ENCODE data around the gene MMP14.

MMP14 gene

DNA sequence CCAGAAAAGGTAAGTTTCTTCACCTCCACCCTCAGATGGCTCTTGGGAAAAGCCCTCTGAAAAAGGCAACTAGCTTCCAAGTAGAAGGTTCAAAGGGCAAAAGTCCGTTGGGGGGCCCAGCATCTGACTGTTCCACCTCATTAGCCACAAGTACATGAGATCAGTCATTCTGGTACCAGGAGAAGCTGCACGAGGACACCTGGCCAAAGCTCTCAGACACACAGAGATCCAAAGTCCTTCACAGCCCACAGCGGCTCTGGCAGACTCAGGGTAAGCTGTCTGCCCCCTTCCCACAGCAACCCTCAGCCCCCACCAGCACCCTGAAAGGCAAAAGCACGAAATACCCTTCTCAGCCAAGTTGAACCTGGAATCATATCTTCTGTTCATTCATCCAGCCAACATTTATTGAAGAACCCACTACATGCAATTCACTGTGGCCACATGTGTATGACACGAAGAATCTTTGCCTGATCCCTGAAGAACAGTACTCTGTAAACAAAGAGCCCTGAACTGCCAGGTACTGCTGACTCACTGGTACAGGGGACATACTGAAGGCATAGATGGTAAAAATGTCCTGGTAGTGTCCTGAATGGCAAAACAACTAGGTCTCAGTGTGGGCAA lies 40.2 kb upstream of the MMP14 start:
- Histone ChIP-seq H3K27ac (ENCODE audit: low read length) (no peak overlapping the region), H3K36me3 (replicated peaks; ENCODE audit: insufficient read depth, low read length) (no peaks in the 10 kb centered on the region), H2AFZ (ENCODE audit: low read length) (no peak overlapping the region), H4K20me1 (ENCODE audit: insufficient read depth, low read length) (no peaks in the 10 kb centered on the region), H3K27me3 (replicated peaks; ENCODE audit: insufficient read depth, low read length) (no peaks in the 10 kb centered on the region), H3K9me2 (replicated peaks; ENCODE audit: insufficient read depth, low read length) (no peaks in the 10 kb centered on the region), H3K4me2 (ENCODE audit: low read depth, low read length) (no peak overlapping the region), H3F3A (ENCODE audit: insufficient read depth, low read length) (no peaks in the 10 kb centered on the region), H3K9ac (ENCODE audit: low read length) (no peak overlapping the region), H3K4me3 (ENCODE audit: low read length) (no peak overlapping the region), H3K4me1 (ENCODE audit: low read length) (no peaks in the 10 kb centered on the region), H3K79me2 (ENCODE audit: low read length) (no peaks in the 10 kb centered on the region), H3K9me3 (replicated peaks; ENCODE audit: insufficient read depth, low read length) (no peaks in the 10 kb centered on the region)
- TF ChIP-seq, protein P1, sequence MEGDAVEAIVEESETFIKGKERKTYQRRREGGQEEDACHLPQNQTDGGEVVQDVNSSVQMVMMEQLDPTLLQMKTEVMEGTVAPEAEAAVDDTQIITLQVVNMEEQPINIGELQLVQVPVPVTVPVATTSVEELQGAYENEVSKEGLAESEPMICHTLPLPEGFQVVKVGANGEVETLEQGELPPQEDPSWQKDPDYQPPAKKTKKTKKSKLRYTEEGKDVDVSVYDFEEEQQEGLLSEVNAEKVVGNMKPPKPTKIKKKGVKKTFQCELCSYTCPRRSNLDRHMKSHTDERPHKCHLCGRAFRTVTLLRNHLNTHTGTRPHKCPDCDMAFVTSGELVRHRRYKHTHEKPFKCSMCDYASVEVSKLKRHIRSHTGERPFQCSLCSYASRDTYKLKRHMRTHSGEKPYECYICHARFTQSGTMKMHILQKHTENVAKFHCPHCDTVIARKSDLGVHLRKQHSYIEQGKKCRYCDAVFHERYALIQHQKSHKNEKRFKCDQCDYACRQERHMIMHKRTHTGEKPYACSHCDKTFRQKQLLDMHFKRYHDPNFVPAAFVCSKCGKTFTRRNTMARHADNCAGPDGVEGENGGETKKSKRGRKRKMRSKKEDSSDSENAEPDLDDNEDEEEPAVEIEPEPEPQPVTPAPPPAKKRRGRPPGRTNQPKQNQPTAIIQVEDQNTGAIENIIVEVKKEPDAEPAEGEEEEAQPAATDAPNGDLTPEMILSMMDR (IDR thresholded peaks at IDR 0.05; ENCODE audit: low read length), result no peak
- no peak for TF ChIP-seq EZH2phosphoT487 (IDR thresholded peaks at IDR 0.05; ENCODE audit: low read length)
- TF ChIP-seq EZH2 (optimal IDR thresholded peaks at IDR 0.05; ENCODE audit: low read depth, low read length), result no peak
- no peak for DNase-seq

DNA sequence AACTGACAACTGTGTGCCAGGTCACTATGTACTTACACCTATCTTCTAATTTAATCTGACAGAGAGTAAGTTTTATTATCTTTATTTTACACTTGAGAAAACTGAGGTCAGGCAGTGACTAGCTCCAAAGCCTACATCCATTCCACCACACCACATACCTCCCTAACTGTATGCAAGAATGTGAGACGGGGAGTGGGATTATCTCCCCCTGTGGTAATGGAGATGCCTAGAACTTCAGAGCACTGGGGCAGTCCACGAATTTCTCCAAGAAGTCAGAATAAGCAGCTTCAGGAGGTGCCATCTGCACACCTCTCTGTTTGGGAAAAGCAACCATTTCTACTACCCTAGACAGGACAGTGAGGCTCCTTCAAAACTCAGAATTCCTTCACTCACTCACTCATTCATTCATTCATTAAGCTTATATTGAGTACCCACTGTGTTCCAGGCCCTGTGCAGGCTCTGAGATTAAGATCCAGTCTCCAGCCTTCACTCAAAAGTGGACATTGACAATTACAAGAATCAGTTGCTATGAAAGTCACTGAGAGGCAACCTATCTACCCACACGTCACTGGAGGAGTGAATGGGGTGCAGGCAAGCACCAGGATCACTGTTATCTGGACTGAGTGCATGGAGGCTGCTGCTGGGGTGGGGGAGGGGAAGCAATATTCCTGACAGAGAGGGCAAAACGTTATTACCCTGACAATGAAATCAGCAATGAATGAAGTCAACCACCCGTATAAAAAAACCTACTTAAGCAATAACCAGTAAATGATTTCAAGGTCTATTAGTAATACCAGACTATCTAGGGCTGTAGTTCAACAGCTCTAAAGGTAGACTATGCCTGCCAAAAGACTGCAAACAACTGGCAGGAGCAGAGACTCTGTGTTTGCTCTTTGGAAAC lies 39.1 kb upstream of the MMP14 start:
- TF ChIP-seq EZH2 (optimal IDR thresholded peaks at IDR 0.05; ENCODE audit: low read depth, low read length), result no peak
- TF ChIP-seq, protein P1 (IDR thresholded peaks at IDR 0.05; ENCODE audit: low read length), result no peak
- TF ChIP-seq EZH2phosphoT487 (IDR thresholded peaks at IDR 0.05; ENCODE audit: low read length), result no peak
- Histone ChIP-seq H3K9me2 (replicated peaks; ENCODE audit: insufficient read depth, low read length) (no peaks in the 10 kb centered on the region), H3K79me2 (ENCODE audit: low read length) (no peaks in the 10 kb centered on the region), H3K4me3 (ENCODE audit: low read length) (no peak overlapping the region), H3K4me1 (ENCODE audit: low read length) (no peaks in the 10 kb centered on the region), H3F3A (ENCODE audit: insufficient read depth, low read length) (no peaks in the 10 kb centered on the region), H3K4me2 (ENCODE audit: low read depth, low read length) (no peak overlapping the region), H3K9ac (ENCODE audit: low read length) (no peak overlapping the region), H3K27ac (ENCODE audit: low read length) (no peak overlapping the region), H3K36me3 (replicated peaks; ENCODE audit: insufficient read depth, low read length) (no peaks in the 10 kb centered on the region), H3K27me3 (replicated peaks; ENCODE audit: insufficient read depth, low read length) (no peaks in the 10 kb centered on the region), H2AFZ (ENCODE audit: low read length) (no peak overlapping the region), H4K20me1 (ENCODE audit: insufficient read depth, low read length) (no peaks in the 10 kb centered on the region), H3K9me3 (replicated peaks; ENCODE audit: insufficient read depth, low read length) (no peaks in the 10 kb centered on the region)
- DNase-seq, result no peak

DNA sequence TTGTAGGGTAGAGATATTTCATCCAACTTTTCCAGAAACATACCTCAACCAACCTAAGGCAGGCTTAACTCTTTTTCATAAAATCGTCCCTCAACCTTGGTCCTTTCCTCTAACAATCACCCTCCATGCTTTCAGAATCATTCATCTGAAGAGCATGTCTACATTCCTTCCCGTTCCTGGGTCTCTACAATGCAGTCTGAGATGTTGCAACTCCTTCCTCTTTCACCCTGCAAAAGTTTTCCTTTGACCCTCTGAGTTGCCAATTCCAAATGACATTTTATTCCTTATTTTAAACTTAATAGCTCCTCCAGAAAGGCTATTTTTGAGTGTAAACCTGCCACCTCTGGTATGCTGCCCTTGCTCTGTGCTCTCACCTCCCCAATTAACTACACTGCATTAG lies 37.9 kb upstream of the MMP14 start:
- Histone ChIP-seq H4K20me1 (ENCODE audit: insufficient read depth, low read length) (no peaks in the 10 kb centered on the region), H3K27me3 (replicated peaks; ENCODE audit: insufficient read depth, low read length) (no peaks in the 10 kb centered on the region), H3K36me3 (replicated peaks; ENCODE audit: insufficient read depth, low read length) (no peaks in the 10 kb centered on the region), H3K79me2 (ENCODE audit: low read length) (no peaks in the 10 kb centered on the region), H3K9me3 (replicated peaks; ENCODE audit: insufficient read depth, low read length) (no peaks in the 10 kb centered on the region), H3K4me1 (ENCODE audit: low read length) (no peaks in the 10 kb centered on the region), H3K4me2 (ENCODE audit: low read depth, low read length) (no peak overlapping the region), H3K4me3 (ENCODE audit: low read length) (no peak overlapping the region), H2AFZ (ENCODE audit: low read length) (no peak overlapping the region), H3K27ac (ENCODE audit: low read length) (no peak overlapping the region), H3F3A (ENCODE audit: insufficient read depth, low read length) (no peaks in the 10 kb centered on the region), H3K9me2 (replicated peaks; ENCODE audit: insufficient read depth, low read length) (no peaks in the 10 kb centered on the region), H3K9ac (ENCODE audit: low read length) (no peak overlapping the region)
- no peak for TF ChIP-seq EZH2 (optimal IDR thresholded peaks at IDR 0.05; ENCODE audit: low read depth, low read length)
- no peak for DNase-seq

DNA sequence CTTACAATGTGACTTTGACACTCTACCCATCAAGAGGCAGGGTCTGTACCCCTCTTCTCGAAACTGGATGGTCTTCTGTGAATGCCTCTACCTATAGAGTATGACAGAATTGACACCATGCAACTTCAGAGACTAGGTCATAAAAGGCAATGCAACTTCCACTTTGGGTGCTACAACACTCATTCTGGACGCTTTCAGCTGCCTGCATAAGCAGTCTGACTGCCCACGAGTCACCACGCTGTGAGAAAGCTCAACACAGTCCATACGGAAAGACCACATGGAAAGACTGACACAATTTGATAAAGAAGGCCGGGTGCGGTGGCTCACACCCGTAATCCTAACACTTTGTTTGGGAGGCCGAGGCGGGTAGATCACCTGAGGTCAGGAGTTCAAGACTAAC lies 36.0 kb upstream of the MMP14 start:
- H3K79me2 ChIP-seq (ENCODE audit: low read length), result no peaks in the 10 kb centered on the region
- no peak for TF ChIP-seq EZH2phosphoT487 (IDR thresholded peaks at IDR 0.05; ENCODE audit: low read length)
- TF ChIP-seq EZH2 (optimal IDR thresholded peaks at IDR 0.05; ENCODE audit: low read depth, low read length), result no peak
- TF ChIP-seq, protein P1 (IDR thresholded peaks at IDR 0.05; ENCODE audit: low read length), result no peak
- no peak overlapping the region for H3K27ac ChIP-seq (ENCODE audit: low read length)

More for the DNA sequence above, 36.0 kb upstream of the MMP14 start:
- Histone ChIP-seq H3K4me2 (ENCODE audit: low read depth, low read length) (no peak overlapping the region), H3K9me3 (replicated peaks; ENCODE audit: insufficient read depth, low read length) (no peaks in the 10 kb centered on the region), H3K9me2 (replicated peaks; ENCODE audit: insufficient read depth, low read length) (no peaks in the 10 kb centered on the region), H3K36me3 (replicated peaks; ENCODE audit: insufficient read depth, low read length) (no peaks in the 10 kb centered on the region), H4K20me1 (ENCODE audit: insufficient read depth, low read length) (no peaks in the 10 kb centered on the region), H3K9ac (ENCODE audit: low read length) (no peak overlapping the region), H3K4me3 (ENCODE audit: low read length) (no peak overlapping the region), H2AFZ (ENCODE audit: low read length) (no peak overlapping the region), H3K4me1 (ENCODE audit: low read length) (no peaks in the 10 kb centered on the region), H3F3A (ENCODE audit: insufficient read depth, low read length) (no peaks in the 10 kb centered on the region), H3K27me3 (replicated peaks; ENCODE audit: insufficient read depth, low read length) (no peaks in the 10 kb centered on the region)
- no peak for DNase-seq

Data from MM.1S (cell line).